Cardiac muscle cell (in vitro differentiated cells and primary cell): ENCODE results near the gene ANKRD49. TPM values are rescaled to one million over a fixed set of nuclear protein-coding genes. Genes with fewer than 3 reads are reported as not detected.

ENCODE experiments used
- DNase-seq, 2 donors: peaks; one replicate each; pipeline versions ENCODE4 v3.0.0 to v3.0.0-alpha.2; 2010 to 2017; ENCODE audit warnings: low read depth in 1 of 2, low spot score in 1 of 2
- H3K27ac ChIP-seq: fragments of 200-600 bp; sonication (generic); 2 replicates; pipeline ENCODE4 v1.5.1; 2016
- H3K27me3 ChIP-seq: fragments of 200-600 bp; sonication (generic); 2 replicates; pipeline ENCODE4 v1.6.0; 2016; ENCODE audit warnings: control low read depth
- H3K36me3 ChIP-seq: fragments of 200-600 bp; sonication (generic); 2 replicates; pipeline ENCODE4 v1.5.1; 2016; ENCODE audit warnings: control low read depth
- H3K4me1 ChIP-seq: fragments of 200-600 bp; sonication (generic); 2 replicates; pipeline ENCODE4 v1.8.1; 2017; ENCODE audit warnings: low read depth, mild to moderate bottlenecking, mixed run types
- H3K4me3 ChIP-seq: fragments of 200-600 bp; sonication (generic); 2 replicates; pipeline ENCODE4 v1.5.1; 2016; ENCODE audit warnings: mild to moderate bottlenecking
- H3K9me3 ChIP-seq: fragments of 200-600 bp; sonication (generic); 2 replicates; pipeline ENCODE4 v1.5.1; 2017; ENCODE audit warnings: low read depth, mild to moderate bottlenecking, control low read depth
- polyA plus RNA-seq: library from polyadenylated mRNA; unstranded; fragments of >200 nt; fragmentation: Nextera tagmentation; extraction: Ambion mirVana; gene quantifications from 2 replicates; pipeline ENCODE4 v1.2.1, GENCODE V29; 2016
- total RNA-seq: library from RNA; depleted of rRNA; stranded (reverse); fragments of >200 nt; gene quantifications from 2 replicates; pipeline ENCODE4 v1.2.3, GENCODE V29; 2016
- TF ChIP-seq, protein P1 (sequence below): IDR thresholded peaks from 2 replicates; pipeline ENCODE4 v1.5.1; 2012; ENCODE audit warnings: low read depth, mild to moderate bottlenecking, low read length

Gene ANKRD49
- total and polyA plus RNA-seq, 2 experiments from 2014 or later, result 10.4 to 17.2 TPM

DNA sequence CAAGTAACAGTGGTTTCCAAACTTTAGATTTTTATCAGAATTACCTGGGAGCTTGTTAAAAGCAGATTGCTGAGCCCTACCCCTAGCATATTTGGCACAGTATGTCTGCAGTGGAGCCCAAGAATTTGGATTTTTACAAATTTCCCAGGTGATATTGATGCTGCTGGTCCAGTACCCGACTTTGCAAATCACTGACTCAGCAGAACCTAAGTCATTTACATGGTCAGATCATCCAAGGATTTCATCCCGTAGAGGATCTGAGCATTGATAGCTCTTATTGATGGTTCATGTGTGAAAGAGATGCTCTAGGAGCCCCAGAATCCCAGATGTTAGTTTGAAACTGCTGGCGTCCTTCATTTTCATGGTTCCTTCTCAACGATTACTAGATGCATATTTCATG, 24.5 kb downstream of the ANKRD49 start:
- Histone ChIP-seq H3K9me3 (no peaks in the 10 kb centered on the region), H3K27me3 (peaks cover 37% of the 10 kb centered on the region), H3K4me1 (no peaks in the 10 kb centered on the region), H3K27ac (no peak overlapping the region), H3K36me3 (no peaks in the 10 kb centered on the region), H3K4me3 (no peak overlapping the region)
- TF ChIP-seq, protein P1, sequence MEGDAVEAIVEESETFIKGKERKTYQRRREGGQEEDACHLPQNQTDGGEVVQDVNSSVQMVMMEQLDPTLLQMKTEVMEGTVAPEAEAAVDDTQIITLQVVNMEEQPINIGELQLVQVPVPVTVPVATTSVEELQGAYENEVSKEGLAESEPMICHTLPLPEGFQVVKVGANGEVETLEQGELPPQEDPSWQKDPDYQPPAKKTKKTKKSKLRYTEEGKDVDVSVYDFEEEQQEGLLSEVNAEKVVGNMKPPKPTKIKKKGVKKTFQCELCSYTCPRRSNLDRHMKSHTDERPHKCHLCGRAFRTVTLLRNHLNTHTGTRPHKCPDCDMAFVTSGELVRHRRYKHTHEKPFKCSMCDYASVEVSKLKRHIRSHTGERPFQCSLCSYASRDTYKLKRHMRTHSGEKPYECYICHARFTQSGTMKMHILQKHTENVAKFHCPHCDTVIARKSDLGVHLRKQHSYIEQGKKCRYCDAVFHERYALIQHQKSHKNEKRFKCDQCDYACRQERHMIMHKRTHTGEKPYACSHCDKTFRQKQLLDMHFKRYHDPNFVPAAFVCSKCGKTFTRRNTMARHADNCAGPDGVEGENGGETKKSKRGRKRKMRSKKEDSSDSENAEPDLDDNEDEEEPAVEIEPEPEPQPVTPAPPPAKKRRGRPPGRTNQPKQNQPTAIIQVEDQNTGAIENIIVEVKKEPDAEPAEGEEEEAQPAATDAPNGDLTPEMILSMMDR, result no peak
- DNase-seq, result no peak

DNA sequence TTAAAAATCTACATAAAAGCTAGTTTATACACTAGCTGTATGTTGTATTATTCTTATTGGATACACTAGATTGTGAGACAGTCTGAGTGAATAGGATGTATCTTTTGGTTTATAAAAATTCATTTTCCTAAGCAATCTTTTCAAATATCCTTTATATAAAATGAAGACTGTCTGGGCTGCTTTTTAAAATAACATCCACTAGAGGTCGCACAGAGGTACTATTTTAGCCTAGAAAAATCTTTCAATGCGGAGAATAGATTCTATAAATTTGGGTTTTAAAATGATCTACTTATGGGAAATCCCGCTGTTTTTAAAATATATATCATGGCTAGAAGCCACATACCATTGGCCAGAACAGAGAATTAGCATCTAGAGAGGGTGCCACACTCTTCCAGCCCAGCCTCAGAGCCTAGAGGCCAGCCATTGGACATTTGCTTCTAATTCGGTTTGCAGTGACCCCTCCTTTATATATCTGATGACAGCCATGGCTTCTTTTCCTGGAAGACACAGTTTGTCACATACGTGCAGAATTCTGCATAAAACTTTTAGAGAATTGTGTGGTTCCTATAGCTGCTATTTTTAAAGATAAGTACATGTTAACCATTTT, 25.8 kb downstream of the ANKRD49 start:
- H3K27ac ChIP-seq, result no peak overlapping the region
- peak; percentile 51 to 56 for DNase-seq

DNA sequence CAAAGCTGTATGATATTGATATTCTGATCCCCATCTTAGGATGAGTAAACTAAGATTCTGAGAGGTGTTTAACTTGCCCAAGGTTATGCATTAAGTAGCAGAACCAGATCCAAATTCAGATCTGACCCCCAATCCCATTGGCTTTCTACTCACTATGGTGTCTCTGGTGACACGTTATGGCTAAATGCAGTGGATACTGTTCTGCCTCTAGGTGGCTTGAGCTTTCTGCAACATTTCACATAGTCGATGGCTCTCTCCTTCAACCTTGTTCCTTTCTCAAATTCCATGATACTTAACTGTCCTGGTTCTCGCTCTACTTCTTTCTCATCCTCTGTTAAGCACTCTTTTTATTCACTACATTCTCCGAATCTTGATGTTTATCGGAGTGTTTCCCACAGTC, 27.9 kb downstream of the ANKRD49 start:
- peak in 1 of 2 donors; percentile 40 for DNase-seq
- Histone ChIP-seq H3K27me3 (peaks cover 7% of the 10 kb centered on the region), H3K4me1 (peaks cover 12% of the 10 kb centered on the region), H3K36me3 (no peaks in the 10 kb centered on the region), H3K27ac (no peak overlapping the region), H3K9me3 (no peaks in the 10 kb centered on the region), H3K4me3 (no peak overlapping the region)
- TF ChIP-seq, protein P1, result peak; percentile 55

More for the DNA sequence above, 25.8 kb downstream of the ANKRD49 start:
- Histone ChIP-seq H3K9me3 (no peaks in the 10 kb centered on the region), H3K36me3 (no peaks in the 10 kb centered on the region), H3K27me3 (peaks cover 26% of the 10 kb centered on the region), H3K4me3 (no peak overlapping the region), H3K4me1 (no peaks in the 10 kb centered on the region)
- TF ChIP-seq, protein P1, result peak; percentile 58

DNA sequence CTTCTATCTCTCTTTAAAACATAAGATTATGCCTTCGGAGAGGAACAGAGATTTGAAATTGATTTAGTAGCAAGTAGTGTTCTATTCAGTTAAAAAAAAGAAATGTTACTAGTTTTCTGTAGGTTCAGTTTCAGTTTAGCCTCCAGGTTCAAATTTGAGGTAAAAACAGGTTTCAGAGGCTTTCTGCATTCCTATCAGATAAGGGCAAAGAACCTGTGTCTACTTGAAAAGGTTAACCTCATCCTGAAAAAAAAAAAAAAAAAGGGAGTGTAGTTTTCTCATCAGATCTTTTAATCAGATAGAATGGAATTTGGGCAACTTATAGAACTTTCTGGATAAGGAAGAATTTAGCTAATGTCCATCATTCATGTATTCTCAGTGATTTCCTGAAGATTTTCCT, 30.6 kb downstream of the ANKRD49 start:
- TF ChIP-seq, protein P1, result no peak
- H3K9me3 ChIP-seq, result no peaks in the 10 kb centered on the region
- peaks cover 17% of the 10 kb centered on the region for H3K4me1 ChIP-seq
- no peak overlapping the region for H3K4me3 ChIP-seq
- no peaks in the 10 kb centered on the region for H3K27me3 ChIP-seq
- H3K27ac ChIP-seq, result no peak overlapping the region
- DNase-seq, result no peak
- H3K36me3 ChIP-seq, result no peaks in the 10 kb centered on the region

DNA sequence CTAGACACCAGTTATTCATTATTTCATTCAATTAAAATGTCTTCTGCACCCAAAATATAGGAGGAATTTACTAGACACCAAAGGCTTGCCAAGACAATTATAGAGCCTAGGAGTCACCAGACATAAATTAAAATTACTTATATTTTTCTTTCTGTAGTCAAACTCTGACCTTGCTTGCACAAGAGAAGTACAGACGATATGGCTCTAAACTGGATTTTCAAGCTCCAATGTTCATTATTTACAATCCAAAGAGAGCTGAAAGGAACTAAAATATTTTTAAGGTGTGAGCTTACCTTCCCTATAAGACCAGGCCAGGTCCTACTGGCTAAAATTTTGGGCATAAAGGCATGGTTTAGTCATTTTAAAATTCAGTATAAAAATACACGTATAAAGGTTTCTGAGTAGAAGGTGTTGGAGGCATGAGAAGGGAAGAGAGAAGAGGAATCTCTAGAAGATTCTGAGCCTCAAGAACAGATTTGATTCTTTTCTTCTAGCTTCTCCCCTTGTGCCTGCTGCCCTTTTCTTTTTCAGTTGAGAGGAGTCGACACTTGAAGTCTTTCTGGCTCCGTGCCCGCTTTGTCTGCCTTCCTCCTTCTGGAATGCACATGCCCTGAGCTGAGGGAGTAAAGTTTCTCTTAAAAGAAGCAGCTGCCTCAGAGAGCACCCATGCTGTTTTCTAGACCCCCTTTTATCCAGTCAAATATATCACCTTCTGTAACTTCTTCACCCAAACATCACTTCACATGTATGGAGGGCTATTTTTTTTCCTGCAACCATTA, 32.0 kb downstream of the ANKRD49 start:
- DNase-seq, result peak; percentile 90 to 93
- Histone ChIP-seq H3K4me3 (no peak overlapping the region), H3K27ac (no peak overlapping the region), H3K9me3 (no peaks in the 10 kb centered on the region), H3K4me1 (peaks cover 17% of the 10 kb centered on the region), H3K36me3 (no peaks in the 10 kb centered on the region), H3K27me3 (no peaks in the 10 kb centered on the region)
- TF ChIP-seq, protein P1, result no peak
